Fibroblast of mammary gland (primary cell): ENCODE data around the gene LRRN4.

Experiments used
- DNase-seq: peaks from one replicate; pipeline ENCODE4 v3.0.0-alpha.2; 2010; ENCODE audit warnings: low read depth
- H3K4me3 ChIP-seq: 2 replicates; pipeline ENCODE4 v1.5.1; 2011; ENCODE audit warnings: low read depth, mild to moderate bottlenecking, low read length, moderate library complexity; ENCODE audit not compliant: control insufficient read depth
- TF ChIP-seq, protein P1 (sequence below): conservative IDR thresholded peaks from 2 replicates; pipeline ENCODE4 v1.5.1; 2011; ENCODE audit warnings: low read depth, low read length, inconsistent platforms; ENCODE audit not compliant: control insufficient read depth, insufficient read depth

The LRRN4 gene

GRCh38 chr20:6075428-6076219 lies 21.8 kb upstream of the LRRN4 start:
- DNase-seq, result no peak
- TF ChIP-seq, protein P1, sequence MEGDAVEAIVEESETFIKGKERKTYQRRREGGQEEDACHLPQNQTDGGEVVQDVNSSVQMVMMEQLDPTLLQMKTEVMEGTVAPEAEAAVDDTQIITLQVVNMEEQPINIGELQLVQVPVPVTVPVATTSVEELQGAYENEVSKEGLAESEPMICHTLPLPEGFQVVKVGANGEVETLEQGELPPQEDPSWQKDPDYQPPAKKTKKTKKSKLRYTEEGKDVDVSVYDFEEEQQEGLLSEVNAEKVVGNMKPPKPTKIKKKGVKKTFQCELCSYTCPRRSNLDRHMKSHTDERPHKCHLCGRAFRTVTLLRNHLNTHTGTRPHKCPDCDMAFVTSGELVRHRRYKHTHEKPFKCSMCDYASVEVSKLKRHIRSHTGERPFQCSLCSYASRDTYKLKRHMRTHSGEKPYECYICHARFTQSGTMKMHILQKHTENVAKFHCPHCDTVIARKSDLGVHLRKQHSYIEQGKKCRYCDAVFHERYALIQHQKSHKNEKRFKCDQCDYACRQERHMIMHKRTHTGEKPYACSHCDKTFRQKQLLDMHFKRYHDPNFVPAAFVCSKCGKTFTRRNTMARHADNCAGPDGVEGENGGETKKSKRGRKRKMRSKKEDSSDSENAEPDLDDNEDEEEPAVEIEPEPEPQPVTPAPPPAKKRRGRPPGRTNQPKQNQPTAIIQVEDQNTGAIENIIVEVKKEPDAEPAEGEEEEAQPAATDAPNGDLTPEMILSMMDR, result no peak
- no peak overlapping the region for H3K4me3 ChIP-seq

DNA sequence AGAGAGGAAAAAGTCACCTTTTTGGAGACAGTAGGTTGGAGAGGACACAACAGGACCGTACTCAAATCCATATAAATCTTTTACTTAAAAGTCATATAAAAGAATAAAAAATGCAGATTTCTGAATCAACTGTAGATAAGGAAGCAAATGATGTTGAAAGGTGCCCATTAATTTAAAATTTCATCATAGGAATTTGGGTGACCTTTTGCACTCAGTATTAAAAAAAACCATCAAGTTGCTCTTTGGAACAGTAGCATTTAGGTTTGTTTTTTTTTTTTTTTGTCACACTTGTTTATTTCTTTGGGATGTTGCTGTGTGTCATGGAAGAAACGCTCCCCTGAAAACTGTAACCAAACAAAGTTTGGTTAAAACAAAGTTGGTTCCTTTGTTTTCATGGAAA lies 20.9 kb upstream of the LRRN4 start:
- TF ChIP-seq, protein P1, result no peak
- no peak overlapping the region for H3K4me3 ChIP-seq
- DNase-seq, result no peak

DNA sequence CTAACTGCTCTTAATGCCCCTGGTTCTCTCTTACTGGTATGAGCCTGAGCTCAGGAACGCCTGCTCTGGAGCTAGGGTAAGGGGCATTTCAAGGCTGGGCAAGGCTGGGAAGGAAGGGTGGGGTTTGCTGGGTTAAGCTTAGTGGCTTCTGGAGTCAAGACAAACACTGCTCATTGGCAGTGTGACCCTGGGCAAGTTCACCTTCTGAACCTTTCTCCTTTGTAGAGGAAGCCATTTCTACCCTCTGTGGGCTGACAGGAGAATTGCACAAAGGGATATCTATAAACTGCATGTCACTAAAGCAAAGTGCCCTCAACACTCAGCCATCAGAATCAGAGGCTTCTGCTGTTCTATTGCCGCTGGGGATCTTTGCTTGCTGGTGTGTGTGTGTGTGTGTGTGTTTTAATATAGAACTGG lies 20.3 kb upstream of the LRRN4 start:
- TF ChIP-seq, protein P1, result peak; percentile 26
- DNase-seq, result peak; percentile 7

DNA sequence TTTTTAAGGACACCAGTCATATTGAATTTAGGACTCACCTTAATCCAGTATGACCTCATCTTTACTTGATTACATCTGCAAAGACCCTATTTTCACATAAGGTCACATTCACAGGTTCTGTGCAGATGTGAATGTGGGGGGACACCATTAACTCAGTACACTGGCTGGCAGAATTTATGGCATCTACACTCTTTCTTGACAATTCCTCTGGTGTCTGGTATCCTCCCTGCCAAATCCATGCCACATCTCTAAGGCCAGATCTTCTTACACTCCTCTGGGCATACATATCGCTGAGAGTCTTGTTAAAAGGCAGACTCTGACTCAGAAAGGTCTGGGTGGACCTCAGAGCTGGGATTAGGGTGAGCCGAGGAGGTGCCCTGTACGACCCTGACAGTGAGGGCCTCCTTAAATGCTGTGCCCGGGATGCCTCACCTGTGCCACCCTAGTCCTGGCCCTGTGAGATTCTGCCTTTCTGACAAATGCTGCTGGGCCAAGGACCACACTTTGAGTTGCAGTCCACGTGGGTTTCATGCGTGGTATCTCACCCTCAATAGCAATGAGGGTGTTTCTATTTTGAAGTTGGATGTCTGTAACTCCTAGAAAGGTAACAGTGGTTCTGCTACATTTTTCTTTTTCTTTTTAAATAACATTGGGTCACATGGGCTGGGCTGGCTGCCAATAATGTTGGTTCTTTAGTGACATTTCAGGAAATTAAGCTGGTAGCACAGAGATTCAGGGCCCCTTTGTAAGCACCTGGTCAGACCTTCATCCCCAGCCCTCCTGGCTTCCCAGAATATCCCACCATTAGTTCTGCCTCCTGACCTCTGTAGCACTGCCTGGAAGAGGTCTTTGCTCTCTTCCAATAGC lies 17.2 kb upstream of the LRRN4 start:
- H3K4me3 ChIP-seq, result no peak overlapping the region
- TF ChIP-seq, protein P1, result no peak
- DNase-seq, result no peak

More for the DNA sequence above, 20.3 kb upstream of the LRRN4 start:
- no peak overlapping the region for H3K4me3 ChIP-seq

DNA sequence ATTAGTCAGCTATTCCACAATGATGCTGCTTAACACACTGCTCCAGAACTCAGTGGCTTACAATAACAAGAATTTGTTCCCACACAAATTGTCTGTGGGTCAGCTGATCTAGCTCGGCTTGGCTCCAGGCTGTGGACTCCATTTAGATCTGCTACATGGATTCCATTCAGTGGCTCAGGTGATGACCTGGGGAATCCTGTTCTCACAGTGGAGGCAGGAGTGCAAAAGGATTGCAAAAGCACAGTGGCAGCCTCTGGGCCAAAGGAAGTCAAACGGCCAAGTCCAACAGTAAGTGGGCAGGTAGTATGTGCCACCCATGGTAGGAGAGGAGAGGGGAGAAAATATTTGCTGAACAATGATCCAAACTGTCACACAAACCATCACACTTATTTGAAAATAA lies 15.8 kb upstream of the LRRN4 start:
- no peak overlapping the region for H3K4me3 ChIP-seq
- TF ChIP-seq, protein P1, result no peak
- DNase-seq, result no peak

- DNase-seq, result no peak
- no peak overlapping the region for H3K4me3 ChIP-seq
- TF ChIP-seq, protein P1, result no peak
These were observed 14.0 kb upstream of the LRRN4 start for GRCh38 chr20:6067763-6068318.
